Measurements from ENCODE around the gene ARSA.

GRCh38 chr22:50599816-50600455, 28.0 kb downstream of the ARSA start:
- TF ChIP-seq MAX (IDR thresholded peaks at IDR 0.05) (no peak; the same call in none of the 2 replicates), CTCF (IDR thresholded peaks at IDR 0.05 in 2 of 3, conservative IDR thresholded peaks at IDR 0.05 in 1 of 3; ENCODE audit: borderline replicate concordance in 1 of 3, insufficient read depth in 1 of 3, low read depth in 2 of 3, low read length in 2 of 3) (no peak), RAD21 (IDR thresholded peaks at IDR 0.05; ENCODE audit: low read depth) (no peak), POLR2A (IDR thresholded peaks at IDR 0.05; ENCODE audit: borderline replicate concordance, extremely low read depth, insufficient read depth, insufficient read length) (no peak), ZNF274 (IDR thresholded peaks at IDR 0.05; ENCODE audit: low read depth, low read length) (no peak)
